22Rv1 (cell line): ENCODE results near the gene HIVEP3.

Experiments
- H3K27ac ChIP-seq: fragments of 450-650 bp; 2 replicates; pipeline ENCODE4 v1.5.1; 2017
- CTCF ChIP-seq: fragments of 450-650 bp; IDR thresholded peaks from 2 replicates; pipeline ENCODE4 v1.5.1; 2017; ENCODE audit warnings: mild to moderate bottlenecking
- ZFX ChIP-seq: fragments of 450-650 bp; IDR thresholded peaks from 2 replicates; pipeline ENCODE4 v1.6.1; 2017; ENCODE audit warnings: antibody characterized with exemption, borderline replicate concordance

HIVEP3 gene

DNA sequence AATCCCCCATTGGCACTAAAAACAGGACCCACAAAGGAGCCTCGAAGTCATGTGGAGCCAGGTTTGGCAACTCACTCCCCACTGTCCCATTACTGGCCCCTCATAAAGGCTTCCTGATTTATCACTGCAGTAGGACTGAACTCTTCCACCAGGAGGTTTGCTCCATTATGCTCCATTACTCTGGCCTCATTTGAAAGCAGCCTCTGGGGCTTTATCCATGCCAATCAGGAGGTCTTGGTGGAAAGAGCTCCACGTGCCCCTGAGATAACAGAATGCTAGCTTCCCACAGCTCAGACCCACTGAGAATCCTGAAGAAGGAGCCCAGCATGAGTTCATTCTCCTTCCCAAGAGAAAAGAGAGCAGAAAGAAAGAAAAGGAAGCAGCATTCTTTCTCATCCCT is 76.4 kb downstream of the HIVEP3 start:
- no peak for TF ChIP-seq ZFX
- no peak for TF ChIP-seq CTCF
- no peak overlapping the region for H3K27ac ChIP-seq

- H3K27ac ChIP-seq = no peak overlapping the region
- no peak for TF ChIP-seq ZFX
- TF ChIP-seq CTCF = no peak
These were observed 78.0 kb downstream of the HIVEP3 start for GRCh38 chr1:41840592-41841246.

- no peak overlapping the region for H3K27ac ChIP-seq
These were observed 80.5 kb downstream of the HIVEP3 start for GRCh38 chr1:41838266-41838665.

DNA sequence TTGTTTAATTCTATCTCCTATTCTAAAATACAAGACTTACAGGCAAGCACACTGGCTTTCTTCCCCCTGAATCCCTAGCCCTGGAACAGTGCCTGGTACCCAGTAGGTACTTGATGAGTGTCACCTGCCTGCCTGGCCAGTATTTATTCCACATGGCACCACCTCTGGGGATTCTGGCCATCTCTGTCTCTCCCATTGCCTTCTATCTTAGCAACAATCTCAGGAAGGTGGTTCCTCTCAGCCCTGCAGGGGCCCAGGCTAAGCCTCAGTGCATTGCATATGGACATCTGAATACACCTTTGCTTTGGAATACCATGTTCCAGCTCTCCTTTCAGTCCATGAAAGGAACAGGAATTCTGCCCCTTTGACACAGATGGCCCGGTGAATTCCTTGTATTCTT is 81.0 kb downstream of the HIVEP3 start:
- TF ChIP-seq ZFX (no peak), CTCF (no peak)
- no peak overlapping the region for H3K27ac ChIP-seq

More at GRCh38 chr1:41838266-41838665, 80.5 kb downstream of the HIVEP3 start:
- TF ChIP-seq ZFX (no peak), CTCF (no peak)

DNA sequence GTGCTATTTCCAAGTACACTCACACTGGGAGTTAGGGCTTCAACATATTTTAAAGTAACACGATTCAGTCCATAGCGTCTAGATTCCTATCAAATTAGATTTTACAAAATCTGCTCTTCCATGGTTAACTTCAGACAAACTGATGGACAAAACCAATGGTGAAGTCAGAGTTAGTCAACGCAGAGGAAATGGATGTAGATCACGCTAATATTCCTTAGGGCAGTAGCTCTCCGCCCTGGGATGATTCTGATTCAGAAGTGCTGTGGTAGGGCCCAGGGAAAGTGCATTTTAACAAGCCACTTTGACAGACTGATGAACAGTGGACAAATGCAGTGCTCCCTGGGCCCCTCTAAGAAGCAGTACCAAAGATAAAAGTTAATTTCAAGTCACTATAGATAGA is 83.2 kb downstream of the HIVEP3 start:
- no peak for TF ChIP-seq CTCF
- TF ChIP-seq ZFX = no peak
- no peak overlapping the region for H3K27ac ChIP-seq

DNA sequence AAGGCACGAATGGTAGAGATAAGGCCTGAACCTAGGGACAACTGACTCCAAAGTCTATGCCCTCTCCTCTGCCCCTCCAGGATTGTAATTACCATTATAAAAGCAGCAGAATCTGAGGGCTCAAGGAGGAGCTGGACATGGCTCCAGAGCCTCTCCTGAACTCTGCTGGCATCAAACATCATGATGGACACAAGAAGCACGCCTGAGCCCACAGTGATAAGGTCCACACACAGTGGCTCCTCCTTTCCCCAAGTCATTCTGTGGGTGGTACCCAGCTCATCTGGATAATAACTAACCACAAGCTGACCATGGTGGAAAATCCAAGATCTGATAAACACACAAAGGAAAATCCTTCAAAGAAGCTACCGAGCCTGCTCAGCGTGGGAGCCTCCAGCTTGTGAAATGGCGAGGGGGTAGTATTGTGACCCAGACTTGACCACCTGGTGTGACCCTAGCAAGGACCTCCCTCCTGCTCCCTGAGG is 85.2 kb downstream of the HIVEP3 start:
- no peak overlapping the region for H3K27ac ChIP-seq
- TF ChIP-seq ZFX (no peak), CTCF (no peak)

DNA sequence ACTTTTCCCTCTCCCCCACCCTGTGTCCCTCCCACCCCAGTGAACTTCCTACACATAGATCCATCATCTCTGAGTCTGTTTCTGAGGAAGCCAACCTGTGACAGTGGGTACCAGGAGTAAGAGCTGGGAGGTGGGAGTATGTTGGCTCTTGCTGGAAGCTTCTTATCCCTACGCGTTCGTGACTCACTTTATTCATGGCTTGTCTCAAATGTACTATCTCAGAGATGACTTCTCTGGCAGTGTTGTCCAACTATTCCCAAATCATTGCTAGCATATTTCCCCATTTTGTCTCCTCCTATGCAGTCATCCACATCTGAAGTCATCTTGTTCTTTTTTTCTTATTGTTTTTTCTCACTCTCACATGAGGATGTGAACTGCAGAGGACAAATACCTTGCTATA is 88.0 kb downstream of the HIVEP3 start:
- TF ChIP-seq ZFX = no peak
- no peak for TF ChIP-seq CTCF
- H3K27ac ChIP-seq = no peak overlapping the region
